ENCODE measurements around the gene WBP2NL.

The WBP2NL gene

GRCh38 chr22:41978732-41979131 is 19.9 kb upstream of the WBP2NL start:
- DNase-seq (ENCODE audit: low read depth in 2 of 2), result no peak

- no peak for DNase-seq (ENCODE audit: low read depth in 2 of 2)
Observed at GRCh38 chr22:41979423-41980250, 19.0 kb upstream of the WBP2NL start.

- DNase-seq (ENCODE audit: low read depth in 2 of 2), result no peak
Observed at GRCh38 chr22:41982865-41983264, 15.7 kb upstream of the WBP2NL start.

GRCh38 chr22:41983513-41984405 is 14.8 kb upstream of the WBP2NL start:
- no peak for DNase-seq (ENCODE audit: low read depth in 2 of 2)

GRCh38 chr22:41987276-41987675 is 11.3 kb upstream of the WBP2NL start:
- DNase-seq (ENCODE audit: low read depth in 2 of 2), result no peak

- DNase-seq (ENCODE audit: low read depth in 2 of 2), result no peak
Observed at GRCh38 chr22:41989246-41989645, 9.3 kb upstream of the WBP2NL start.

- no peak for DNase-seq (ENCODE audit: low read depth in 2 of 2)
Observed at GRCh38 chr22:41991111-41991510, 7.5 kb upstream of the WBP2NL start.

- DNase-seq (ENCODE audit: low read depth in 2 of 2), result no peak
Observed at GRCh38 chr22:41992496-41992895, 6.1 kb upstream of the WBP2NL start.

GRCh38 chr22:41995211-41995610 is 3.4 kb upstream of the WBP2NL start:
- no peak for DNase-seq (ENCODE audit: low read depth in 2 of 2)

- DNase-seq (ENCODE audit: low read depth in 2 of 2), result no peak
Observed at GRCh38 chr22:41996826-41997225, 1.8 kb upstream of the WBP2NL start.

- no peak for DNase-seq (ENCODE audit: low read depth in 2 of 2)
Observed at GRCh38 chr22:42000466-42000865, 1.9 kb downstream of the WBP2NL start.

- no peak for DNase-seq (ENCODE audit: low read depth in 2 of 2)
Observed at GRCh38 chr22:42001121-42001520, 2.5 kb downstream of the WBP2NL start.

- DNase-seq (ENCODE audit: low read depth in 2 of 2), result no peak
Observed at GRCh38 chr22:42001706-42002105, 3.1 kb downstream of the WBP2NL start.

- no peak for DNase-seq (ENCODE audit: low read depth in 2 of 2)
Observed at GRCh38 chr22:42007922-42008321, 9.3 kb downstream of the WBP2NL start.

- DNase-seq (ENCODE audit: low read depth in 2 of 2), result no peak
Observed at GRCh38 chr22:42010778-42011177, 12.2 kb downstream of the WBP2NL start.

GRCh38 chr22:42013385-42013784 is 14.8 kb downstream of the WBP2NL start:
- no peak for DNase-seq (ENCODE audit: low read depth in 2 of 2)

- no peak for DNase-seq (ENCODE audit: low read depth in 2 of 2)
Observed at GRCh38 chr22:42016111-42016510, 17.5 kb downstream of the WBP2NL start.

- no peak for DNase-seq (ENCODE audit: low read depth in 2 of 2)
Observed at GRCh38 chr22:42018224-42018623, 19.6 kb downstream of the WBP2NL start.

- no peak for DNase-seq (ENCODE audit: low read depth in 2 of 2)
Observed at GRCh38 chr22:42021571-42021970, 23.0 kb downstream of the WBP2NL start.

GRCh38 chr22:42022162-42022847 is 23.7 kb downstream of the WBP2NL start:
- no peak for DNase-seq (ENCODE audit: low read depth in 2 of 2)

GRCh38 chr22:42025421-42025820 is 26.8 kb downstream of the WBP2NL start:
- DNase-seq (ENCODE audit: low read depth in 2 of 2), result no peak

GRCh38 chr22:42026705-42027104 is 28.1 kb downstream of the WBP2NL start:
- DNase-seq (ENCODE audit: low read depth in 2 of 2), result no peak
